Activated CD4-positive, alpha-beta T cell treated with anti-CD3 and anti-CD28 coated beads, Interleukin-2, amount 50 U/mL, for 24 hours (primary cell): ENCODE data around the gene ZNF605.
A peak's percentile ranks its signal among the peaks of the same experiment; 100 is the strongest.
"Not testable (repeated sequence)": the region's sequence is repeated elsewhere in the genome, so short reads cannot be mapped to it uniquely, and the experiment has no call there.

Experiments used
- DNase-seq, 2 donors: peaks; one replicate each; pipeline ENCODE4 v3.0.0-alpha.2; 2020; ENCODE audit warnings: low read depth in 1 of 2, low spot score in 1 of 2

The ZNF605 gene

DNA sequence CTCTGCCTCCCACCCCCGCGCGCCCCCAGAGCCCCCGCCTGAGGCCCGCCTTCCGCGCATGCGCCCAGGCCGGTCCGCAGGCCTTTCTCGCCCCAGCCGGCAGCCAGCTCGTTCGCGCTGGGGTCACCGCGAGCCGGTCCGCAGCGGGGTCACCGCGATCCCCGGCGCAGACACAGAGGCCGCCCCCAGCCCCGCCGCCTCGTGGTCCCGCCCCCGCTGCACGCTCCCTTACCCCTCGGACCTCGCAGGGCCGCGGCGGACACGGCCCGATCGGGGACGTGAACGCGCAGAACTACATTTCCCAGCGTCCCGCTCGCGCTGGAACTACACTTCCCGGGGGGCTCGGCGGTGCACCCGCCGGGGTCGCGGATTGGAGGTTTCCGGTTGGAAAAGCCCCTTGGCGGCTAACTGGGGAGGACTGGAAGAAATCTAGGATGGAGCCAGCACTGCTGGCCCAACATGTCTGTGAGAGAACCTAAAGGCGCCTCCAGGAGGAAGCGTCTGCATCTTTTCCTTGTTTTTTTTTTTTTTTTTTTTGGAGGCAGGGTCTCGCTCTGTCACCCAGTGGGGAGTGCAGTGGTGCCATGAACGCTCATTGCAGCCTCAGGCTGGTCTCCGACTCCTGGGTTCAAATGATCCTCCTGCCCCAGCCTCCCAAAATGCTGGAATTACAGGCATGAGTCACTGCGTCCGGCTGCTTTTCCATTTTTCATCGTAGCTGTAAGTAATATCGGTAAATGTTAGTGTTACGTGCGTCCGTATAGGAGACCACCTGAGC is at the start of gene ZNF605:
ZNF605 (minus strand) TSS at position 296 of the 778 bp plus-strand sequence. CDS start 10,671 bp downstream, outside the sequence.
- DNase-seq, result peak; percentile 70 to 79

DNA sequence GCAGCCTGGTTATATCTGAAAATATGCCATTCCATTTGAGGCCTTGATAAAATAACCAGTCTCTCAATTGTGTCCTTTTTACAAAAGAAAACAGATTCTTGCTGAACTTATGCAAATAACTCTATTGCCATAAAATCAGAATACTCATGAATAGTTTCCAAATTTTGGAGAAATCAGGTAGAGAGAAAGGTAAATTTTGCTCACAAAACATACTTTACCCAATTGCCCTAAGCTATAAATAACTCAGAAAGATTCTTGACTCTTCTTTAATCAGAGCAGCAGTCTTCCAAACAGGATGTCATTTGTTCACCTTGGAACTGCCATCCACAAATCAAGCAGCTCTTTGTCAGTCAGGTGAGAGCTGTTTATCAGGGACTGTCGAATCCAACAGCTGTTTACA is 42.6 kb upstream of the ZNF605 start:
- no peak for DNase-seq

DNA sequence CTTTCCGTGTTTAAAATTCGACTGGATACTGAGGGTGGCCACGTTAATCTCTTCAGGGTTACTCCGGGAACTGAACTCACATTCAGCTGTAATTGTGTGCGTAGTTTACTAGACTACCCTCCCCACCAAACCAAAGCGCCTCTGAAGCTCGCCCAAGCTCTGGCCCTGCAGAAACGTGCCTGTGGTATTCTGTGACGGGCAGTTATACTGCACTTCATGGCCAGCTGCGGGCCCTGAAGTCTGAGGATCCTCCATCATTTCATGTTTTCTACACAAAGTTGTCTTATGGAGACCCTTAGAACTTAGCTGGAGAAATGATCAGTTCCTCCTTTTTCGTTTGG is 30.7 kb upstream of the ZNF605 start:
- no peak for DNase-seq

DNA sequence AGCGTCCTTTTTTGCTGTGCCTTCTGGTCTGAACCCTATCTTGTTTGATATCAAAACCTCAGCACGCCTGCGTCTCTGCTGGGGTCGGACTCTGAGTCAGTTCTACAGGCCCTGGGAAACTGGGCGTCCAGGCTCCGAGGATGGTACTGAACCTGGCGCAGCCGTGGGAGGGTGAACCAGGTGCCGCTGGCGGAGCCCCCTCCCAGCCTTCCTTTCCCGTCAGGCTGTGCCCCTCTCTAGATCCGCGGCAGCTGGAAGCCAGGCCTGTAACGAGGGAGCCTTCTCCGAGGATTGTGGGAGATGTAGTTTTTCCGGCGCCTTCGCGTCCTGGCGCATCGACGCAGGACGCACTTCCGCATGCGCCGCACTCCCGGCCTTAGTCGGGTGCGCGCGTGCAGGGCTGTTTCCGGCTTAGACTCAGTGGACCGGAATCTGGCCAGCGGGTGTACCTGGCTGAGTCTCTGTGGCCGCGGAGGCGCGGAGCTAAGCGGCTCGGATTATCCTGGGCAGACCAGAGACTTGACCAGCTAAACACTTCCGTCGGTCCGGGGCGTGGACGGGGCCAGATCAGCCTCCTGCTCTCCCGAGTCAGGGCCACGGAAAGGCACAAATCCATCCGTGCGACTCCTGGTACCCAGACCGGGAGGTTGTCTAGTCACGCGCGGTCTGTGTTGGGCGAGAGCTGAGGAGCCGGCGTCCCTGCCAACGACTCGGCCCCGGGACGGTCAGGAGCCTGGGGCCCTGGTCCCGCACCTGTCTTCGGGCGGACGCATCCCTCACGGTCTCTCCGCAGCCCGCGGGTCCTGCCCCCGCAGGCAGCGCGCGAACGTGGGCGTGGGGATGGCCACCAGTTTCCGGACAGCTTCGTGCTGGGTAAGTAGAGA is 30.1 kb upstream of the ZNF605 start, which contains the start of gene ZNF26:
ZNF26 (plus strand) TSS at position 367 of the 884 bp plus-strand sequence; CDS start at position 841, 474 bp downstream.
- peak; percentile 63 to 82 for DNase-seq

DNA sequence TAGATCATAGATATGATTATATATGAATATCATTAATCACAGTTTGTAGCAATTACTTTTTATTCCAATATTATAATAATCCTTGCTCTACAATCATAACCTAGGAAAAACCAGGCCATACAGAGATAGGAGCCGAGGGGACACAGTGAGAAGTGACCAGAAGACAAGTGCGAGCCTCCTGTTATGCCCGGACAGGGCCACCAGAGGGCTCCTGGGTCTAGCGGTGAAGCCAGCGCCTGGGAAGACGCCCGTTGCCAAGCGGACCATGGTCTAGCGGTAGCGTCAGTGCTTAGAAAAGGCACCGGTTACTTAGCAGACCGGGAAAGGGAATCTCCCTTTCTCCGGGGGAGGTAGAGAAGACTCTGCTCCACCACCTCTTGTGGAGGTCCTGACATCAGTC is 20.8 kb upstream of the ZNF605 start:
- not testable (repeated sequence) for DNase-seq

- no peak for DNase-seq
Measured at GRCh38 chr12:132972374-132972773, 16.3 kb upstream of the ZNF605 start.

DNA sequence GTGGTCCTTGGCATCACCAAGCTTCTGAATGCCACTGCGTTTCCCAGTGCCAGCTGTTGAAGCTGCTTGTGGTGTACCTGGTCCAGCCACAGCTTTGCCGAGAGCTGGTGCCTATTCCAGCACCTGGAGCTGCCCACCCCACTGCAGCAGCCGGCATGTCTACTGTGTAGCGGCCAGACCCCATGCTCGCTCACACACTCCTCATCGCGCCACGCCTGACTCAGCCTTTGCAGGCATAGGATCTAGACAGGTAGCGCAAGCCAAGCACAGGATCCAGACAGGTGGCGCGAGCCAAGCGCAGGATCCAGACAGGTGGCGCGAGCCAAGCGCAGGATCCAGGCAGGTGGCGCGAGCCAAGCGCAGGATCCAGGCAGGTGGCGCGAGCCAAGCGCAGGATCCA is 11.6 kb upstream of the ZNF605 start:
- DNase-seq, result no peak

DNA sequence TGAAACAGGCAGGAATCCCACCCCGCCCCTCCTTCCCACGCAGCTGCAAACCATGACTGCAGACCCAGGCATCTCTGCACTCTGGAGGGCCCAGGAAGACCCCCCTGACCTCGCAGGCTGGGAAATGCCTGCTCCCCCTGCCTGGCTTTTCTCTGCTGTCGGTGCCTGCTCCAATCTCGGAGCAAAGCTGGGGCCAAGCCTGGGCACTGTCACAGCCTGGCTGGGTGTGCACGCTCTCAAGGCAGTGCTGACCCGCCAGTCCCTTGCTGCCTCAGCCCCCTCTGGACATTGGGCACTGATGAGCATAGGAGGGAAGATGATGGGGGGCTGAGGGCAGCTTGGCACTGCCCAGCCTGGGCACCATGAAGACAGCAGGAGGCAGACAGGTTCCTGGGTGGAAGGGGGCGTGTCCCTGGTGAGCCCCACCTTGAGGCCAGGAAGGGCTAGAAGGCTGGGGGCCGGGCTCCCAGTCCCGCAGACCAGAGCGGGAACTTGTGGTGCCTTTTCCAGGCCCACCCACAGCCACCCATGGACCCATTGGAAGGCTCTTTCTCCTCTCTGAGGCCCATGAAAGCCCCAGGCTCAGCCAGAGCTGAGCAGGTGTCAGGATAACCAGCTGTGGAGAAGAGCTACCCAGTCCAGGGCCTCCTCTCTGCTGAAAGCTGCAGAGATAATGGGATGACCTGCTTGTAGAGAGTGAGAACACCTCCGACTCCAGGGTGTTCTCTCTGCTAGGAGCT is 10.7 kb upstream of the ZNF605 start:
- DNase-seq, result no peak

DNA sequence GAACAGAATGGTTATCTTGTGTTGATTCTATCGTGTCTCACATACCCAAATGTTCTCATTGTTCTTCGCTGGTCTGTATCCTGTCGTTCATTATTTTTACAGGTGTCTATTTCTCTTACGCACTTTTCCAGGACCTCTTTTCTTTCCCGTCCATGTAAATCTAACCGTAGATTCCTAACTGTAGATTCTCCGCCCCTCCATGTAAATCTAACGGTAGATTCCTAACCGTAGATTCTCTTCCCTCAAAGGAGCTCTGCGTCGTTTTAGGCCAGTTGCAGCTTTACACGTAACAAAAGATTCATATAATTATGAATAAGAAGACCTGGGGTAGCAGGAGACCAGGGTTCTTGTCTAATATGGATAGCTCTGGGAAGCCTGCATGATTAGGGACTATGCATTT is 9.7 kb upstream of the ZNF605 start:
- no peak for DNase-seq

DNA sequence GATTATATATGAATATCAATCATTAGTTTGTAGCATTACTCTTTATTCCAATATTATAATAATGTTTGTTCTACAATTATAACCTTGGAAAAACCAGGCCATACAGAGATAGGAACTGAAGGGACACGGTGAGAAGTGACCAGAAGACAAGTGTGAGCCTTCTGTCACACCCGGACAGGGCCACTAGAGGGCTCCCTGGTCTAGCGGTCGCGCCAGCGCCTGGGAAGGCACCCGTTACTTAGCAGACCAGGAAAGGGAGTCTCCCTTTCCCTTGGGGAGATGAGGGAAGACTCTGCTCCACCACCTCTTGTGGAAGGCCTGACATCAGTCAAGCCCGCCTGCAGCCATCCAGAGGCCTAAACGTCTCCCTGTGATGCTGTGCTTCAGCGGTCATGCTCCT is 7.8 kb upstream of the ZNF605 start:
- DNase-seq, result not testable (repeated sequence)

- not testable (repeated sequence) for DNase-seq
Measured at GRCh38 chr12:132961790-132962189, 5.7 kb upstream of the ZNF605 start.

DNA sequence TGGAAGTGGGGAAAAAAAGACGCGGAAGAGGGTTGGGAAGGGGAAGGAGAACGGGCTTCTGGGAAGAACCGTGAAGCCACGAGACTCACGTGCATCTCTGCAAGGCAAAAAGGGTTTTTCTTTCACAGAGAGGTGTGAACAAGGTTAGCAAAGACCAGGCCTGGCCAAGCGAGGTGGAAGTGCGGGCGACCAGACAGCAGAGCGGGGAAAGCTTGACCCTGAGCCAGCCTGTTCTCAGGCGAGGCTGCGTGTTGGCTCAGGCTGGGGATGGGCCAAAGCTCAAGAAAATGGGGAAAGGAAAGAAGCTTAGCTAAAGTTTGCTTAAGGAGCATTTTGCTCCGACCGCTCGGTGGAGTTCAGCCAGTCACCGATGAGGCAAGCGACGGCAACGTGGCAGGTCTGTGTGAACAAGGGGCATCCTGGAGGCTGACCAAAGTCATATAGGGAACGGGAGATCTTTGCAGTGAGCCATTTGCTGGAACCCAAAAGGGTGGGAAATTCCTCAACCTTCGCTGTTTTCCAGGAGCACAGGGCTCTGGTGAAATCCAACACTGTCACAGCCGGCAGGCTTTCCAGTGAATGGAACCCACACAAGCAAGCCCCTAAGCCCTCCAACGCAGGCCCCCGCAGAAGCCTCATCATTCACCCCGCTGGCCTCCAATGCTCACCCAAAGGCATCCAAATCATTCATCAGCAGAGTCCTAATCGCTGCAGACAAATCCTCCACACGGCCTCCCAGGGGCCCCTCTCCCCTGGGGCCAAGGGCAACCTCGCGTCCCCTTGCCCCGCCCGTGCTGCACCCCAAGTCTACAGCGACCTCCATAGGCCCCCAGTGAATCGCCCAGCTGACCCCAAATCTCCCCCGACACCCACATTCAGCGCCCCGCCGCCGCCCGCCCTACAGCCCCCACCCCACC is 754 bp downstream of the ZNF605 start:
- no peak for DNase-seq

- no peak for DNase-seq
Measured at GRCh38 chr12:132954471-132955048, 1.5 kb downstream of the ZNF605 start.

GRCh38 chr12:132953771-132954170 is 2.3 kb downstream of the ZNF605 start:
- DNase-seq, result no peak

GRCh38 chr12:132953163-132953425 is 3.0 kb downstream of the ZNF605 start:
- no peak for DNase-seq

DNA sequence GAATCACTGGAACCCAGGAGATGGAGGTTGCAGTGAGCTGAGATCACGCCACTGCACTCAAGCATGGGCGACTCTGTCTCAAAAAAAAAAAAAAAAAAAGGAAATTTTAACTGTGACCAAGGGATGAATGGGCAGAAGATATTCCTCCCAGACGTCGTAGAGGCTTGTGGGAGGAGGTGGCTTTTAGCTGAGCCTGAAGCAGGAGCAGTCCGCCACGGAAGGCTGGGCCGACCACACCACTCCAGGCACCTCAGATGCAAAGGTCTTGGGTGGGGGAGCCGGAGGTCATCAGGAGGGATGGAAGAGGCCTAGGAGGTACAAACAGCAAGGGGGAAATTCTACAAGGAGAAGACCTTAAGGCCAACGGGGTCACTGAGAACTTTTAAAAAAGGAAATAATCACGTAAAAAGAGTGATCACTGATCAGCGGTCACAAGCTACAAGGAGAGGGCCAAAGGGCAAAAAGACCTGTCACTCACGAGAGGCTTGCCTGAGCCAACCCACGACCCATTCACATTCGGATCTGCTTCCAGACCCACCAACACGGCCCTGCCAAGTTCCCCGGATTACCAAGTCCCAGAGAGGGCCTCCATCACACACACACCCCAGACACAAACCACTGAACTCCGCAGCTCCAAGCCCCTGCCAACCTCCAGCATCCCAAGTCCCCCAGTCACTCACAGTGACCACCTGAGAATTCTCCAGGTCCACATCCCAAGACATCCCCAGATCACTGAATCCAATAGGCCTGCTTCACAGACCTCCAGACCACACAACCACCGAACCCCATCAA is 3.5 kb downstream of the ZNF605 start:
- DNase-seq, result no peak

DNA sequence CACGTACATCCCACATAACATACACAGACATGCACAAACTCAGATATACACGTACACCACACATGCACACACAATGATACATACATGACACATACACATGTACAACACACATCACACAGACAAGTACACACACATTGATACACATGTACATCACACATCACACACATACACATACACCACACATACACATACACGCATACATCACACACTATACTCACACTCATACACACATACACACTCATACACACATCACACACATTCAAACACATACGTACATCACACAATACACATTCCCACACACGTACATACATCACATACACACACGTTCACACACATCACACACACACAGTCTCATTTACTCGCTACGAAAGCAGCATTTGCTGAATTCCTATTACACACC is 4.5 kb downstream of the ZNF605 start:
- DNase-seq, result no peak

DNA sequence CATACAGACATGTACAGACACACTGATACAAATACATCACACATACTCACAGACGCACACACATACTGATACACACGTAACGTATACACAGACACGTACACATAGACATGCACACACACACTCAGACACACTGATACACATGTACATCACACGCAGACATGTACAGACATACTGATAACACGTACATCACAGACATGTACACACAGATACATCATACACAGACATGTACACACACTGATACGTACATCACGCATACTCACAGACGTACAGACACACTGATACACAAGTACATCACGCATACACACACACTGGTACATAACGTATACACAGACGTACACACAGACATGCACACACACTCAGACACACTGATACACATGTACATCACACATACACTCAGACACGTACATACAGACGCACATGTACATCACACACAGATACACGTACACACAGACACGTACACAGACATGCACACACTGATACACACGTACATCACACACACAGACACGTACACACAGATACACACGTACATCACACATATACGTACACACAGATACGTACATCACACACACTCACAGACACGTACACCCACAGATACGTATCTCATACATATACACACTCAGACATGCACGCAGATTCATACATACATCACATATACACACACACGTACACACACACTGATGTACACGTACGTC is 5.1 kb downstream of the ZNF605 start:
- no peak for DNase-seq
